CD4-positive, alpha-beta memory T cell (primary cell): Measurements from ENCODE around the gene CBX5. TPM values are rescaled to one million over a fixed set of nuclear protein-coding genes. Genes with fewer than 3 reads are reported as not detected.

Source experiments
- CTCF ChIA-PET: fragments of 350-600 bp; sonication (Branson Sonifier 250); formaldehyde crosslinking; loops from one replicate; lab custom pipeline; 2021; ENCODE audit warnings: inconsistent platforms; ENCODE audit not compliant: partially characterized antibody; lab: Charles Lee
- POLR2A ChIA-PET: fragments of 350-600 bp; sonication (Branson Sonifier 250); formaldehyde crosslinking; loops from one replicate; lab custom pipeline; 2021; ENCODE audit not compliant: partially characterized antibody; lab: Charles Lee
- DNase-seq, 5 donors: peaks; one replicate each; pipeline versions ENCODE4 v3.0.0 to v3.0.0-alpha.2; 2020 to 2022; ENCODE audit warnings: mixed read lengths in 1 of 5
- H3K27ac ChIP-seq: one replicate; pipeline ENCODE4 v1.7.0; 2013; ENCODE audit warnings: low read depth, low read length
- H3K27me3 ChIP-seq: 2 replicates; pipeline ENCODE4 v1.7.0; 2013; ENCODE audit warnings: mild to moderate bottlenecking, low read length, moderate library complexity; ENCODE audit not compliant: insufficient read depth
- H3K36me3 ChIP-seq: 2 replicates; pipeline ENCODE4 v1.7.0; 2013; ENCODE audit warnings: mild to moderate bottlenecking, low read length, moderate library complexity; ENCODE audit not compliant: insufficient read depth
- H3K4me1 ChIP-seq: 2 replicates; pipeline ENCODE4 v1.7.0; 2013; ENCODE audit warnings: mild to moderate bottlenecking, low read length, moderate library complexity; ENCODE audit not compliant: insufficient read depth
- H3K4me3 ChIP-seq, 2 donors: one replicate each; pipeline ENCODE4 v1.7.0; 2013; ENCODE audit warnings: low read length in 2 of 2, mild to moderate bottlenecking in 1 of 2
- H3K9me3 ChIP-seq, 2 donors: one replicate each; pipeline ENCODE4 v1.7.0; 2013; ENCODE audit warnings: low read length in 2 of 2, control low read depth in 1 of 2; ENCODE audit not compliant: control insufficient read depth in 1 of 2
- H3K27ac Mint-ChIP-seq, 7 donors: one replicate each; pipeline ENCODE4 v1.8.0; 2020 to 2021; ENCODE audit warnings: mixed read lengths in 7 of 7, mild to moderate bottlenecking in 6 of 7, inconsistent platforms in 3 of 7, moderate library complexity in 3 of 7
- H3K27me3 Mint-ChIP-seq, 2 donors: one replicate each; pipeline ENCODE4 v1.8.0; 2020 to 2021; ENCODE audit warnings: mixed read lengths in 2 of 2
- H3K36me3 Mint-ChIP-seq, 2 donors: one replicate each; pipeline ENCODE4 v1.8.0; 2020 to 2021; ENCODE audit warnings: mixed read lengths in 2 of 2, inconsistent platforms in 1 of 2, mild to moderate bottlenecking in 1 of 2
- H3K4me1 Mint-ChIP-seq, 4 donors: one replicate each; pipeline ENCODE4 v1.8.0; 2020 to 2021; ENCODE audit warnings: mixed read lengths in 4 of 4, mild to moderate bottlenecking in 1 of 4
- H3K4me3 Mint-ChIP-seq, 8 donors: one replicate each; pipeline ENCODE4 v1.8.0; 2020 to 2021; ENCODE audit warnings: mixed read lengths in 8 of 8, mild to moderate bottlenecking in 7 of 8, moderate library complexity in 6 of 8, inconsistent platforms in 3 of 8
- H3K9me3 Mint-ChIP-seq, 8 donors: one replicate each; pipeline ENCODE4 v1.8.0; 2020 to 2021; ENCODE audit warnings: mixed read lengths in 8 of 8, mild to moderate bottlenecking in 5 of 8, inconsistent platforms in 3 of 8, moderate library complexity in 1 of 8
- intact Hi-C: fragments of 100-400 bp; cut with micrococcal nuclease; formaldehyde crosslinking; loops from one replicate; pipeline ENCODE4 v1.15.1; 2023
- polyA plus RNA-seq, 2 donors: library from polyadenylated mRNA; unstranded; fragments of 300-500 nt; fragmentation: Illumina TruSeq; gene quantifications; one replicate each; pipeline ENCODE4 v1.2.3, GENCODE V29; 2021
- total RNA-seq, 2 experiments: library from RNA; stranded (reverse); gene quantifications; one replicate each; pipeline ENCODE4 v1.2.3, GENCODE V29; 2021

CBX5 gene
- total and polyA plus RNA-seq, 4 experiments from 2014 or later, result 13.3 to 76.3 (median 45.1) TPM

DNA sequence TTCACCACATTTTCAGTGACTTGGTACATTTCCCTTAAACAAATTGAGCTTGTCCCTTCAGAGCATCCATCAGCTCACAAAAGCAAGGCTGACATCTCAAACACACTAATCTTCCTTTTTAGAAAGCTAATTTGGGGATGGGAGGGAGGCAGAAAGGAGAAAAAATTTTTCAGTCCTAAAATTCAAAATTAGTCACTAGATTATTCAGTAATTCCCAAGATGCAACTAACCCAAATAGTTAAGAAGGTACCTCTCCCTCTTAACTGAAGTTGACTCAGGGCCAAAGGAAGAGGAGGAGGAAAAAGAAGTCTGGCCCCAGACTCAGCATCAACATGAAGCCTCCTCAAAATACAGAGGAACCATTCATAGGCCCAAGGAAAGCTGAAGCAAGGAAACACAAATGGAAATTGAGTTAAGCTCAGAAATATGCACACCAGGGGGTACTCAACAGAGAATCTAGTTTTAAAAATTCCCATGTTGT is 21.7 kb downstream of the CBX5 start:
- Histone ChIP-seq H3K36me3 (peaks cover 19% of the 10 kb centered on the region), H3K27me3 (no peaks in the 10 kb centered on the region), H3K4me1 (peaks cover 22% of the 10 kb centered on the region), H3K4me3 (no peak overlapping the region), H3K27ac (no peak overlapping the region), H3K9me3 (no peaks in the 10 kb centered on the region)
- DNase-seq, result no peak
- Mint-ChIP-seq H3K27me3 (no peaks in the 10 kb centered on the region), H3K9me3 (no peaks in the 10 kb centered on the region), H3K4me1 (peaks cover 10 to 26% (median 15%) of the 10 kb centered on the region in 4 donors), H3K36me3 (peaks cover 21 to 25% of the 10 kb centered on the region in 2 donors), H3K4me3 (no peak overlapping the region), H3K27ac (no peak overlapping the region)
- ChIA-PET CTCF (interaction anchor here (0.8 to 1.8 kb wide), 3 partner anchors 35 to 121 kb away, joined by 3 to 5 read pairs (median 4); no protein-coding TSS in a partner anchor), POLR2A (interaction anchor here (1.2 to 2.2 kb wide), 2 partner anchors 22 to 23 kb away, joined by 4 to 13 read pairs; partner anchors contain the start of genes CBX5 and HNRNPA1)
- intact Hi-C loops, result loop anchor here (5.0 kb wide), 1 partner anchor 34 kb away; no protein-coding TSS in a partner anchor

DNA sequence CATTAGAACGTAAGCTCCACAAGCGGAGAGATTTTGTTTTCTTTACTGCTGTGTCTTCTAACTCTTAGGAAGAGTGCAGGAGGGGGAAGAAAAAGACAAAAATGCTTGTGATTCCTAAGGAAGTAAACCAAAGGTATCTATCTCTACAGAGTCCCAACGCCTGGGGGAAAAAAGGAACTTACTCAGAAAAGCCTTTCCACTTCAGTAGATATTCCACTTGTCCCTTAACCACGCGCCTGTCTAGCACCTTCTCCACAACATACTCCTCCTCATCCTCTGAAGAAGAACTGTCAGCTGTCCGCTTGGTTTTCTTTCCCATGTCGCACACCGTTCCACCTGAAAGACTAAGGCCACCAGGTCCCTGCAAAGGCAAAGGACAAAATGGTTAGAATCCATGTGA is 22.6 kb downstream of the CBX5 start:
- CTCF ChIA-PET, result no interaction called here
- H3K27ac ChIP-seq, result no peak overlapping the region
- DNase-seq, result no peak
- H3K4me1 ChIP-seq, result peaks cover 22% of the 10 kb centered on the region
- Mint-ChIP-seq H3K4me3 (no peak overlapping the region), H3K36me3 (peaks cover 21 to 28% of the 10 kb centered on the region in 2 donors), H3K9me3 (no peaks in the 10 kb centered on the region), H3K27ac (peak overlapping the region in 1 of 7 donors; percentile 35), H3K4me1 (peaks cover 10 to 26% (median 16%) of the 10 kb centered on the region in 4 donors), H3K27me3 (no peaks in the 10 kb centered on the region)
- peaks cover 19% of the 10 kb centered on the region for H3K36me3 ChIP-seq
- no peak overlapping the region for H3K4me3 ChIP-seq
- POLR2A ChIA-PET, result no interaction called here
- no peaks in the 10 kb centered on the region for H3K9me3 ChIP-seq
- no peaks in the 10 kb centered on the region for H3K27me3 ChIP-seq
- intact Hi-C loops, result loop anchor here (5.0 kb wide), 1 partner anchor 35 kb away; no protein-coding TSS in a partner anchor

DNA sequence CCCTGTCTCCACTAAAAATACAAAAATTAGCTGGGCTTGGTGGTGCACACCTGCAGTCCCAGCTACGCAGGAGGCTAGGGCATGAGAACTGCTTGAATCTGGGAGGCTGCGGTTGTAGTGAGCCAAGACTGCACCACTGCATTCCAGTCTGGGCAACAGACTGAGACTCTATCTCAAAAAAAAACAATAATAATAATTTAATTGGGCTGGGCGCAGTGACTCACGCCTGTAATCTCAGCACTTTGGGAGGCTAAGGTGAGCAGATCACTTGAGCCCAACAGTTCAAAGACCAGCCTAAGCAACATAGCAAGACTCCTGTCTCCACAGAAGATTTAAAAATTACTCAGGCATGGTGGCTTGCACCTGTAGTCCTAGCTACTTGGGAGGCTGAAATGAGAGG is 26.7 kb downstream of the CBX5 start:
- intact Hi-C loops, result no loop called here
- Histone ChIP-seq H3K36me3 (peaks cover 23% of the 10 kb centered on the region), H3K4me1 (peaks cover 1% of the 10 kb centered on the region), H3K9me3 (no peaks in the 10 kb centered on the region), H3K4me3 (no peak overlapping the region), H3K27me3 (no peaks in the 10 kb centered on the region), H3K27ac (no peak overlapping the region)
- Mint-ChIP-seq H3K4me1 (peaks cover 5 to 14% (median 10%) of the 10 kb centered on the region in 4 donors), H3K27me3 (no peaks in the 10 kb centered on the region), H3K9me3 (no peaks in the 10 kb centered on the region), H3K27ac (no peak overlapping the region), H3K36me3 (peaks cover 43 to 44% of the 10 kb centered on the region in 2 donors), H3K4me3 (no peak overlapping the region)
- no peak for DNase-seq
- ChIA-PET POLR2A (interaction anchor here (3.1 kb wide), 1 partner anchor 27 kb away, joined by 13 read pairs; the partner anchor contains the start of genes CBX5 and HNRNPA1), CTCF (interaction anchor here (1.1 to 6.1 kb wide), 11 partner anchors 12 to 127 kb away, joined by 3 to 75 read pairs (median 33); no protein-coding TSS in a partner anchor)

DNA sequence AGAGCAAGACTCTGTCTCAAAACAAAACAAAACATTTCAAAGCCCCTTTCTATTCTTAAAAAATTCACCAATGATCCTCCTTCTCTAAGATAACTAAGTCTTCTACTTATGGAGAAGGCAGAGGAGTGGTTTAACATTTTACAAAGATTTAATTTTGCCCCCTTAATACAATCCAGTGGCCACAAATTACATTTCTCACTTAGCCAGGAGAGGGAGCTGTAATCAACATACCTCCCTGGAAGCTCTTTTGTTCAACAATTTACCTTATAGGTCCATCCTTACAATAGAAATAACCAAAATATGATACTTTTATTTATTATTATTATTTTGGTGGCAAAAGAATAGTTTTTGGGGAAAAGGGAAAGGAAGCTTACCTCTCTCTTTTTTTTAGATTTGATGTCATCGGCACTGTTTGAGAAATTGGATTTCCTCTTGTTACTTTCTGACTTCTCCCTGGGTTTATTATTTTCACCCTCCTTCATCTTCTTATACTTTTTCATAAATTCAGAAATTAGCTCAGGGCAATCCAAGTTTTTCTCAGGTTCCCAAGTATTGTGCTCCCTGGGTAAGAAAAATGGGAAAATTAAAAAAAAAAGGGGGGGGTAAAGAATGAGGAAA is 28.1 kb downstream of the CBX5 start:
- peaks cover 13% of the 10 kb centered on the region for H3K36me3 ChIP-seq
- no peak overlapping the region for H3K4me3 ChIP-seq
- CTCF ChIA-PET, result interaction anchor here (0.6 to 6.1 kb wide), 39 partner anchors 9 to 347 kb away, joined by 3 to 75 read pairs (median 5); partner anchors contain the start of genes CBX5, COPZ1 and HNRNPA1
- H3K27me3 Mint-ChIP-seq, result no peaks in the 10 kb centered on the region
- H3K36me3 Mint-ChIP-seq, result peaks cover 44% of the 10 kb centered on the region in 2 donors
- H3K9me3 Mint-ChIP-seq, result no peaks in the 10 kb centered on the region
- POLR2A ChIA-PET, result interaction anchor here (0.5 to 3.1 kb wide), 6 partner anchors 23 to 116 kb away, joined by 3 to 13 read pairs (median 4); partner anchors contain the start of genes CBX5, COPZ1 and HNRNPA1
- H3K4me3 Mint-ChIP-seq, result no peak overlapping the region
- H3K9me3 ChIP-seq, result no peaks in the 10 kb centered on the region
- H3K27me3 ChIP-seq, result no peaks in the 10 kb centered on the region
- H3K4me1 Mint-ChIP-seq, result peaks cover 4 to 9% (median 6%) of the 10 kb centered on the region in 4 donors
- H3K27ac ChIP-seq, result no peak overlapping the region
- intact Hi-C loops, result loop anchor here (1.0 to 2.0 kb wide), 3 partner anchors 73 to 117 kb away; no protein-coding TSS in a partner anchor
- H3K4me1 ChIP-seq, result no peaks in the 10 kb centered on the region
- H3K27ac Mint-ChIP-seq, result peak overlapping the region in 1 of 7 donors; percentile 63
- DNase-seq, result peak in 4 of 5 donors; percentile 36 to 52 (median 46)

DNA sequence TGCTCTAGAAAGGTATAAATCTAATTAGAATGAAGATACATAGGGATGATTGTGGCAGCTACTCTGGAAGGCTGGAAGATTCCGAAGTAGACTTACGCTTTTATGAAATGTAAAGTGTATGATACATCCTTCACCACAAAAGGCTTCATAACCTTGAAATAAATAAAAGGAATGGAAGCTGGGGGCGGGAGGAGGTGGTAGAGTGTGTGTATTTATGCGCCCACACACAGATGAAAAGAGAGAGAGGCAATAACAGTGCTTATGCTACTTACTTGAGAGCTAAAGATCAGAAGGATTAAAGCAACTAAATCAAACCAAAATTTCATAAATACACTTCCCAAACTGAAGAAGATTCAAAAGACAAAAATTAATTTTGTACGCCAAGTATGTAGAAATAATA is 30.4 kb downstream of the CBX5 start:
- ChIA-PET CTCF (interaction anchor here (1.0 to 1.6 kb wide), 6 partner anchors 45 to 150 kb away, joined by 3 to 9 read pairs (median 4); no protein-coding TSS in a partner anchor), POLR2A (interaction anchor here (0.9 to 1.2 kb wide), 2 partner anchors 31 to 109 kb away, joined by 3 read pairs; partner anchors contain the start of gene HNRNPA1)
- H3K4me1 ChIP-seq, result no peaks in the 10 kb centered on the region
- Mint-ChIP-seq H3K9me3 (no peaks in the 10 kb centered on the region), H3K36me3 (peaks cover 38 to 40% of the 10 kb centered on the region in 2 donors), H3K4me1 (peaks cover 2 to 9% (median 6%) of the 10 kb centered on the region in 4 donors), H3K4me3 (no peak overlapping the region), H3K27me3 (no peaks in the 10 kb centered on the region), H3K27ac (peak overlapping the region in 1 of 7 donors; percentile 6)
- intact Hi-C loops, result no loop called here
- H3K9me3 ChIP-seq, result no peaks in the 10 kb centered on the region
- H3K27me3 ChIP-seq, result no peaks in the 10 kb centered on the region
- peaks cover 7% of the 10 kb centered on the region for H3K36me3 ChIP-seq
- no peak overlapping the region for H3K27ac ChIP-seq
- no peak for DNase-seq
- H3K4me3 ChIP-seq, result no peak overlapping the region

DNA sequence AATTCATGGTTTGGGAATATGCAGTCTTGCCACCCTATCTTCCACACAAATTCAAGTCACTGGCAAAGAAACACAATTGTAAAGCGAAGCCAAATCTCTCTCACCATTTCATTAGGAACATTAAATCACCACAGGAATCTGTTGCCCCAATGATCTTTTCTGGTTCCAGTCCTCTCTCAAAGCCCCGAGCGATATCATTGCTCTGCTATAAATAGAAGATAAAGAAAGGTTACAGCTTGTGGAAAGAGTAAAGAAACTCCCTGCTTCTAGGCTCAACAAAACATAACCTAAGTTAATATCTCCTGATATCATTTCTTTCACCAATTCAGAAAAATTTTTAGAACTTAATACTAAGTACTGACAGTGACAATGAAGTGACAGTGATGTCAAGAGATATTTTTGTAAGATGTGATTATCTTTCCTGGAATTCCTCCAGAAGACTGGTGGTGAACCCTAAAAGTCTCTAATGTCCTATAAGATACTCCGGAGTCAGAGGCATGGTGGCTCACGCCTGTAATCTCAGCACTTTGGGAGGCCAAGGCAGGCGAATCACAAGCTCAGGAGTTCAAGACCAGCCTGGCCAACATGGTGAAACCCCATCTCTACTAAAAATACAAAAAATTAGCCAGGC is 33.8 kb downstream of the CBX5 start:
- H3K4me1 ChIP-seq, result no peaks in the 10 kb centered on the region
- H3K27ac ChIP-seq, result no peak overlapping the region
- intact Hi-C loops, result no loop called here
- no peak overlapping the region for H3K4me3 Mint-ChIP-seq
- no peak for DNase-seq
- peaks cover 19% of the 10 kb centered on the region for H3K36me3 ChIP-seq
- H3K27me3 Mint-ChIP-seq, result no peaks in the 10 kb centered on the region
- peaks cover 0 to 6% (median 3%) of the 10 kb centered on the region in 4 donors for H3K4me1 Mint-ChIP-seq
- H3K9me3 Mint-ChIP-seq, result peaks cover 0 to 1% (median 0%) of the 10 kb centered on the region in 8 donors
- H3K27ac Mint-ChIP-seq, result no peak overlapping the region
- no peaks in the 10 kb centered on the region for H3K9me3 ChIP-seq
- H3K4me3 ChIP-seq, result no peak overlapping the region
- CTCF ChIA-PET, result interaction anchor here (1.0 kb wide), 1 partner anchor 12 kb away, joined by 3 read pairs; no protein-coding TSS in a partner anchor
- no peaks in the 10 kb centered on the region for H3K27me3 ChIP-seq
- peaks cover 39 to 45% of the 10 kb centered on the region in 2 donors for H3K36me3 Mint-ChIP-seq
- POLR2A ChIA-PET, result no interaction called here
